Stomach (tissue), 9 donors: ENCODE measurements around the gene ZNF587B. TPM values are rescaled to one million over a fixed set of nuclear protein-coding genes. Genes with fewer than 3 reads are reported as not detected.
"Not testable (repeated sequence)": the region's sequence is repeated elsewhere in the genome, so short reads cannot be mapped to it uniquely, and the experiment has no call there.

Experiments used
- DNase-seq, 2 donors: peaks; one replicate each; pipeline versions ENCODE4 v3.0.0 to v3.0.0-alpha.2; 2013 to 2019
- H3K27ac ChIP-seq, 5 donors: fragments of 200-600 bp in 4 of 5; sonication (generic) in 4 of 5; one replicate each; pipeline ENCODE4 v1.5.1; 2013 to 2019; ENCODE audit warnings: mild to moderate bottlenecking in 1 of 5, moderate library complexity in 1 of 5
- H3K27me3 ChIP-seq, 3 donors: fragments of 200-600 bp; sonication (generic); one replicate each; pipeline ENCODE4 v1.5.1; 2017 to 2019; ENCODE audit warnings: mixed run types in 1 of 3
- H3K36me3 ChIP-seq, 4 donors: fragments of 200-600 bp; sonication (generic); 1 replicate in 3 of 4; 2 replicates in 1 of 4; pipeline ENCODE4 v1.5.1; 2016 to 2019
- H3K4me1 ChIP-seq, 4 donors: fragments of 200-600 bp; sonication (generic); one replicate each; pipeline ENCODE4 v1.5.1; 2016 to 2019
- H3K4me3 ChIP-seq, 4 donors: fragments of 200-600 bp; sonication (generic) in 3 of 4; one replicate each; pipeline ENCODE4 v1.5.1; 2016 to 2019; ENCODE audit warnings: mild to moderate bottlenecking in 1 of 4
- H3K9me3 ChIP-seq, 4 donors: fragments of 200-600 bp; sonication (generic); one replicate each; pipeline ENCODE4 v1.5.1; 2016 to 2019
- CTCF ChIP-seq, 7 experiments: fragments of 450-650 bp in 4 of 7; fragments of 200-600 bp in 3 of 7; sonication (generic) in 3 of 7; IDR thresholded peaks; one replicate each; pipeline ENCODE4 v1.5.1; 2016 to 2019; ENCODE audit warnings: antibody characterized with exemption in 7 of 7, control low read depth in 2 of 7, mild to moderate bottlenecking in 1 of 7
- EP300 ChIP-seq: sonication (generic); formaldehyde crosslinking; IDR thresholded peaks from one replicate; pipeline ENCODE4 v1.6.1; 2017; ENCODE audit warnings: antibody characterized with exemption
- POLR2A ChIP-seq, 4 donors: fragments of 450-650 bp; IDR thresholded peaks; one replicate each; pipeline ENCODE4 v1.6.1; 2016; ENCODE audit warnings: antibody characterized with exemption in 4 of 4, control low read depth in 2 of 4, mild to moderate bottlenecking in 1 of 4, moderate library complexity in 1 of 4
- POLR2AphosphoS5 ChIP-seq, 3 donors: sonication (generic); formaldehyde crosslinking; IDR thresholded peaks; one replicate each; pipeline ENCODE4 v1.6.1; 2016; ENCODE audit warnings: antibody characterized with exemption in 3 of 3
- WGBS, 5 donors: extraction: QIAGEN DNeasy Blood & Tissue Kit in 3 of 5; methylation state at CpG; one replicate each; pipeline versions ENCODE4 v1.1.5 to v1.1.7; 2013 to 2018; 5-methylcytosine and 5-hydroxymethylcytosine counted together
- intact Hi-C: fragments of 100-400 bp; cut with DNase I; formaldehyde crosslinking; loops from one replicate; pipeline ENCODE4 v1.15.1; 2023; ENCODE audit warnings: low total_unique reads
- polyA plus RNA-seq, 3 donors: library from polyadenylated mRNA; stranded (reverse); fragments of 200-250 nt; gene quantifications; one replicate each; pipeline ENCODE4 v1.2.3, GENCODE V29; 2013
- total RNA-seq, 5 donors: library from RNA; depleted of rRNA; stranded (reverse); fragments of >200 nt; gene quantifications; one replicate each; pipeline versions ENCODE4 v1.1.0 to v1.2.3, GENCODE V29; 2014 to 2016
- donor health status: healthy with polysubstance abuse.
- donor health status: Bipolar disorder and iron deficiency.
- donor health status: healthy.

Gene ZNF587B
- total and polyA plus RNA-seq, 8 donors: 3.0 to 60.6 (median 10.4) TPM; not detected in 1

GRCh38 chr19:57849666-57850473 lies 19.8 kb downstream of the ZNF587B start, which contains the start of gene ZNF587:
Gene ZNF587, plus strand, starts transcription at chr19:57849859. Its CDS starts 180 bp downstream, at chr19:57850039.
- 0 to 1% (median 0%) methylated on average over 17 to 42 of the region's 42 CpGs for WGBS, 5 donors
- intact Hi-C loops, H3K27me3 ChIP-seq: not testable (repeated sequence)
- peak; percentile 71 to 95 for DNase-seq
- TF ChIP-seq POLR2AphosphoS5 (IDR thresholded peaks at IDR 0.05): peak; percentile 67 to 79 (median 75)
- Histone ChIP-seq H3K27ac (peak within 1 kb of the TSS; percentile 42 to 87 (median 85)), H3K4me1 (peaks cover 13 to 22% (median 17%) of the 10 kb centered on the region in 4 donors), H3K36me3 (peaks cover 13 to 43% (median 36%) of the 10 kb centered on the region in 4 donors), H3K9me3 (peaks cover 0 to 18% (median 4%) of the 10 kb centered on the region in 4 donors), H3K4me3 (peak within 1 kb of the TSS; percentile 61 to 81 (median 70))

- 7 to 15% (median 9%) methylated on average over 11 of the region's 11 CpGs for WGBS, 5 donors
- intact Hi-C loops: no loop called here
- no peak for TF ChIP-seq EP300
- no peak for TF ChIP-seq CTCF (IDR thresholded peaks at IDR 0.05)
- no peak for TF ChIP-seq POLR2A (IDR thresholded peaks at IDR 0.05)
- peak in 1 of 3 donors; percentile 32 for TF ChIP-seq POLR2AphosphoS5 (IDR thresholded peaks at IDR 0.05)
- Histone ChIP-seq H3K36me3 (peaks cover 17 to 43% (median 37%) of the 10 kb centered on the region in 4 donors), H3K27me3 (no peaks in the 10 kb centered on the region), H3K27ac (peak overlapping the region; percentile 67 to 87 (median 85)), H3K4me3 (peak overlapping the region; percentile 61 to 81 (median 70)), H3K9me3 (peaks cover 0 to 25% (median 9%) of the 10 kb centered on the region in 4 donors), H3K4me1 (peaks cover 13 to 22% (median 17%) of the 10 kb centered on the region in 4 donors)
- DNase-seq: peak; percentile 56 to 83
Measured at GRCh38 chr19:57850553-57851017, 20.5 kb downstream of the ZNF587B start.

- DNase-seq: peak in 1 of 2 donors; percentile 23
- H3K27ac ChIP-seq: not testable (repeated sequence)
- peak overlapping the region in 1 of 4 donors; percentile 81 for H3K4me3 ChIP-seq
Measured at GRCh38 chr19:57851812-57852603, 21.9 kb downstream of the ZNF587B start.

GRCh38 chr19:57854117-57854516 lies 24.0 kb downstream of the ZNF587B start:
- Histone ChIP-seq H3K4me1 (peaks cover 13 to 22% (median 17%) of the 10 kb centered on the region in 4 donors), H3K9me3 (peaks cover 8 to 58% (median 34%) of the 10 kb centered on the region in 4 donors), H3K36me3 (peaks cover 41 to 71% (median 67%) of the 10 kb centered on the region in 4 donors)
- H3K27me3 ChIP-seq, intact Hi-C loops, H3K4me3 ChIP-seq, H3K27ac ChIP-seq, DNase-seq: not testable (repeated sequence)
- 71 to 78% (median 77%) methylated on average over 2 of the region's 2 CpGs for WGBS, 5 donors

More at GRCh38 chr19:57851812-57852603, 21.9 kb downstream of the ZNF587B start:
- WGBS, 5 donors: 67 to 80% (median 71%) methylated on average over 4 to 5 of the region's 6 CpGs
- Histone ChIP-seq H3K4me1 (peaks cover 13 to 22% (median 17%) of the 10 kb centered on the region in 4 donors), H3K36me3 (peaks cover 25 to 49% (median 46%) of the 10 kb centered on the region in 4 donors), H3K9me3 (peaks cover under 1 to 38% (median 18%) of the 10 kb centered on the region in 4 donors)
- intact Hi-C loops, H3K27me3 ChIP-seq: not testable (repeated sequence)

GRCh38 chr19:57862351-57862750 lies 32.3 kb downstream of the ZNF587B start:
- 83 to 98% (median 97%) methylated on average over 3 of the region's 3 CpGs for WGBS, 5 donors
- DNase-seq, H3K4me1 ChIP-seq, intact Hi-C loops, H3K27ac ChIP-seq, H3K27me3 ChIP-seq, H3K4me3 ChIP-seq: not testable (repeated sequence)
- Histone ChIP-seq H3K9me3 (peaks cover 28 to 98% (median 85%) of the 10 kb centered on the region in 4 donors), H3K36me3 (peaks cover 87 to 100% (median 100%) of the 10 kb centered on the region in 4 donors)
